OCI-LY7 (cell line): Measurements from ENCODE around the gene MACROD2. TPM values are rescaled to one million over a fixed set of nuclear protein-coding genes. Genes with fewer than 3 reads are reported as not detected.

Experiments
- BruUV-seq: library from RNA; stranded (reverse); fragments of 400-500 nt; replicated peaks from 2 replicates; lab custom pipeline; 2021; lab: Mats Ljungman, UMichigan
- CTCF ChIA-PET: fragments of 300-600 bp; sonication (Branson Sonifier 250); formaldehyde crosslinking; loops from one replicate; lab custom pipeline; 2022; ENCODE audit warnings: antibody characterized with exemption; ENCODE audit not compliant: unreplicated experiment; lab: Charles Lee
- POLR2A ChIA-PET: fragments of 300-600 bp; sonication (Branson Sonifier 250); formaldehyde crosslinking; loops from one replicate; lab custom pipeline; 2022; ENCODE audit warnings: antibody characterized with exemption; lab: Charles Lee
- DNase-seq: peaks from one replicate; pipeline ENCODE4 v3.0.0-alpha.2; 2015; ENCODE audit warnings: low spot score
- H2AFZ ChIP-seq: fragments of 200-600 bp; sonication (generic), shearing (Covaris generic); 2 replicates; pipeline ENCODE4 v1.6.1; 2014; ENCODE audit warnings: mild to moderate bottlenecking, antibody characterized with exemption, low read length, moderate library complexity
- H3K27ac ChIP-seq: fragments of 200-600 bp; sonication (generic); 2 replicates; pipeline ENCODE4 v1.5.1; 2014; ENCODE audit warnings: mixed run types, low read depth, mild to moderate bottlenecking, moderate library complexity, low read length, inconsistent platforms; ENCODE audit not compliant: poor library complexity, severe bottlenecking
- H3K36me3 ChIP-seq: fragments of 200-600 bp; sonication (generic); 2 replicates; pipeline ENCODE4 v1.6.1; 2014; ENCODE audit warnings: mild to moderate bottlenecking, antibody characterized with exemption, low read length, moderate library complexity, mixed read lengths; ENCODE audit not compliant: insufficient read depth
- H3K4me1 ChIP-seq: fragments of 200-600 bp; sonication (generic); 2 replicates; pipeline ENCODE4 v1.5.1; 2014; ENCODE audit warnings: mild to moderate bottlenecking, low read length; ENCODE audit not compliant: insufficient read depth, poor library complexity, severe bottlenecking
- H3K4me2 ChIP-seq: fragments of 200-600 bp; sonication (generic); 2 replicates; pipeline ENCODE4 v1.6.1; 2014; ENCODE audit warnings: mild to moderate bottlenecking, low read length
- H3K4me3 ChIP-seq: fragments of 200-600 bp; sonication (generic); 2 replicates; pipeline ENCODE4 v1.5.1; 2014; ENCODE audit warnings: mild to moderate bottlenecking, low read depth, low read length; ENCODE audit not compliant: poor library complexity, severe bottlenecking
- H3K79me2 ChIP-seq: fragments of 200-600 bp; sonication (generic); 2 replicates; pipeline ENCODE4 v1.6.1; 2016; ENCODE audit warnings: low read depth, mild to moderate bottlenecking, low read length, moderate library complexity, mixed read lengths; ENCODE audit not compliant: insufficient read depth
- H3K9me2 ChIP-seq: fragments of 200-600 bp; sonication (generic); 2 replicates; pipeline ENCODE4 v1.6.1; 2016; ENCODE audit warnings: mild to moderate bottlenecking, low read length, mixed read lengths; ENCODE audit not compliant: insufficient read depth
- H3K9me3 ChIP-seq: fragments of 200-600 bp; sonication (generic); 2 replicates; pipeline ENCODE4 v1.6.1; 2014; ENCODE audit warnings: mild to moderate bottlenecking, mixed run types, low read length, mixed read lengths
- H4K20me1 ChIP-seq: fragments of 200-600 bp; sonication (generic); 2 replicates; pipeline ENCODE4 v1.6.1; 2014; ENCODE audit warnings: mild to moderate bottlenecking, antibody characterized with exemption, low read length, moderate library complexity, mixed read lengths; ENCODE audit not compliant: insufficient read depth
- CTCF ChIP-seq: fragments of 200-600 bp; sonication (generic); conservative IDR thresholded peaks from 2 replicates; pipeline ENCODE4 v1.5.1; 2014; ENCODE audit warnings: mild to moderate bottlenecking, antibody characterized with exemption, low read length, moderate library complexity, mixed read lengths
- EZH2phosphoT487 ChIP-seq: fragments of 200-600 bp; sonication (generic); IDR thresholded peaks from 2 replicates; pipeline ENCODE4 v1.6.1; 2018; ENCODE audit warnings: low read depth, borderline replicate concordance, mild to moderate bottlenecking, mixed run types, antibody characterized with exemption, low read length, moderate library complexity, mixed read lengths
- intact Hi-C: fragments of 100-400 bp; cut with micrococcal nuclease; formaldehyde crosslinking; loops from one replicate; pipeline ENCODE4 v1.10.0; 2022; ENCODE audit not compliant: unreplicated experiment
- total RNA-seq, 2 experiments: library from RNA; depleted of rRNA in 1 of 2; stranded (reverse); fragments of >200 nt in 1 of 2; shearing (Covaris generic) in 1 of 2; gene quantifications; 2 replicates each; pipeline ENCODE4 v1.2.3, GENCODE V29; 2014 to 2022

The MACROD2 gene
- total RNA-seq, 2 experiments from 2014 or later, result 0.09 to 4.5 TPM

GRCh38 chr20:14046534-14046933, 51.2 kb downstream of the MACROD2 start:
- H3K9me2 ChIP-seq, result no peaks in the 10 kb centered on the region
- no peak for DNase-seq
- H2AFZ ChIP-seq, result no peak overlapping the region
- H3K9me3 ChIP-seq, result no peaks in the 10 kb centered on the region
- H3K36me3 ChIP-seq, result no peaks in the 10 kb centered on the region
- no peaks in the 10 kb centered on the region for H3K4me1 ChIP-seq
- no peak overlapping the region for H3K27ac ChIP-seq
- BruUV-seq, result no TSS peak
- H3K4me2 ChIP-seq, result no peak overlapping the region
- H4K20me1 ChIP-seq, result no peaks in the 10 kb centered on the region
- H3K79me2 ChIP-seq, result no peaks in the 10 kb centered on the region
- POLR2A ChIA-PET, result interaction anchor here (0.6 kb wide), 1 partner anchor 12 kb away, joined by 4 read pairs; no protein-coding TSS in a partner anchor
- H3K4me3 ChIP-seq, result no peak overlapping the region
- intact Hi-C loops, result no loop called here
- TF ChIP-seq CTCF, result no peak
- TF ChIP-seq EZH2phosphoT487, result no peak
- CTCF ChIA-PET, result no interaction called here

- CTCF ChIA-PET, result no interaction called here
- Histone ChIP-seq H3K4me3 (no peak overlapping the region), H3K9me2 (no peaks in the 10 kb centered on the region), H3K4me2 (no peak overlapping the region), H3K79me2 (no peaks in the 10 kb centered on the region), H2AFZ (no peak overlapping the region), H3K27ac (no peak overlapping the region), H3K4me1 (no peaks in the 10 kb centered on the region), H4K20me1 (no peaks in the 10 kb centered on the region), H3K9me3 (no peaks in the 10 kb centered on the region), H3K36me3 (no peaks in the 10 kb centered on the region)
- intact Hi-C loops, result no loop called here
- POLR2A ChIA-PET, result interaction anchor here (0.7 kb wide), 1 partner anchor 475 kb away, joined by 3 read pairs; no protein-coding TSS in a partner anchor
- BruUV-seq, result no TSS peak
- DNase-seq, result no peak
- TF ChIP-seq CTCF, result no peak
- TF ChIP-seq EZH2phosphoT487, result no peak
These were observed 53.8 kb downstream of the MACROD2 start for GRCh38 chr20:14049111-14049510.

- Histone ChIP-seq H3K27ac (no peak overlapping the region), H3K4me1 (no peaks in the 10 kb centered on the region), H3K9me3 (no peaks in the 10 kb centered on the region), H3K4me3 (no peak overlapping the region), H2AFZ (no peak overlapping the region), H4K20me1 (no peaks in the 10 kb centered on the region), H3K79me2 (no peaks in the 10 kb centered on the region), H3K4me2 (no peak overlapping the region), H3K9me2 (no peaks in the 10 kb centered on the region), H3K36me3 (no peaks in the 10 kb centered on the region)
- intact Hi-C loops, result no loop called here
- CTCF ChIA-PET, result no interaction called here
- no TSS peak for BruUV-seq
- POLR2A ChIA-PET, result no interaction called here
- TF ChIP-seq EZH2phosphoT487 (no peak), CTCF (no peak)
- no peak for DNase-seq
These were observed 56.1 kb downstream of the MACROD2 start for GRCh38 chr20:14051454-14051853.
